Medulla oblongata (tissue), 1 donor: Measurements from ENCODE around the gene CLK1.
"Not testable (repeated sequence)": the region's sequence is repeated elsewhere in the genome, so short reads cannot be mapped to it uniquely, and the experiment has no call there.

ENCODE experiments used
- DNase-seq: peaks from one replicate; pipeline ENCODE4 v3.0.0-alpha.2; 2015; ENCODE audit errors: extremely low spot score

Gene CLK1

GRCh38 chr2:200864176-200865034, at the start of gene CLK1:
CLK1 (minus strand) TSS chr2:200864658; CDS start chr2:200861862, 2,796 bp downstream.
- DNase-seq = peak; percentile 98

DNA sequence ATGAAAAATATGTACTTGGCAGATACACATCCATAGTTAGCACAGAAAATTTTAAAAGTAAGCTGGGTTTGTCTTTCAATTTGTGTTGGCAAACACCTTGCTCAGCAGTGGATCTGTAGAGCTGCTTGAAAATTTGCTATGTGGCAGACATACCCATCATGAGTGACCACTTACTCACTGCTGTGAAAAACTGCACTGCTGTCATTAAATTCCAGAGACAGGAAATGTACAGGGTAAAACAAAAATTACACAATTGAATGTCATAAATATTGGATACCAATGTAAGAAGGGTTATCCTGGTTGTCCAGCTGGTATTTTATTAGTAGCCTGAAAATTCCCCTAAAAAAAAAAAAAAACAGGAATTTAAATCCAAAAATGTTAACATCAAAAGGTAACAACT, 49.2 kb upstream of the CLK1 start:
- DNase-seq = no peak

DNA sequence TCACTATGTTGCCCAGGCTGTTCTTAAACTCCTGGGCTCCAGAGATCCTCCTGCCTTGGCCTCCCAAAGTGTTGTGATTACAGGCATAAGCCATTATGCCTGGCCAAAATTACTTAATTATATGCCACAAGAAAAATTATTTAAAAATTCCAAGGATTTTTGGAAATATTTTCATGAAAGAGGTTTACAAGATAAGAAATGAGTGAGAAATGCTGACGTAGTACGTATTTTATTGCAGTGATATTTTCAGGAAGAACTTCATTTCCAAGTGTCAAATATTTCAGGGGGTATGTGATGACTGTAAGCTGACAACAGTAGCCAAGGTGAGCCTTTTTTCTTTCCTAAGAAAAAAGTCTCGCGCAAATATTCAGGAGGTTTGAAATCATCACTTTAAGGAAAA, 45.5 kb upstream of the CLK1 start:
- no peak for DNase-seq

DNA sequence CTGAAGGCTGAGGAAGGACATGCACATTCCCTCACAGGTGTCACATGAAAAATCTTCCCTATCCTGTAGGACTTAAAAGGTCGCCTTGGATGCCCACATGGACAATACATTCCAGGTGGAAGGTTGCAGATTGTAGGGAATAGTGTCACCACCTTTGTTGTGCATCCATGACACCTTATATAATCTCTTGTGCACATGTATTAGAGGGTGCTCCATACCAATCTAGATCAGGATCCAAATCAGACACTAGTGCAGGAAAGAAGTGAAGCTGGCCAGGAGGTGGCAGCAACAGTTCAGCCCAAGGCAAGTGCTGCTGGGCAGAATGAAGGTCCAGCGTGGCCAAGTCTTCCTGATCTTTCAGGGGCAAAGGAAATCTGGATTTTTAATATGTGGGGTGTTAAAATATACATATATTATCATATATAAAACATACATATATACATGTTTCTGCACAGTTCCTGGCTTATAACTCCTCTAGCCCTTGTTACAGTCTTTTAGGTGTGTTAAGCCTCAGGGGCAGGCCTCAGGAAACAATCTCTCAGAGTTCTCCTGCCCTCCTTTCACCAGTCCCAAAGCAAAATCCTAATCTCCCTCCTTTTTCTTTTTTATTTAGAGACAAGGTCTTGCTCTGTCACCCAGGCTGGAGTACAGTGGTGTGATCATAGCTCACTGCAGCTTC, 41.3 kb upstream of the CLK1 start:
- peak; percentile 84 for DNase-seq

GRCh38 chr2:200901459-200902072, 37.1 kb upstream of the CLK1 start:
- peak; percentile 85 for DNase-seq

DNA sequence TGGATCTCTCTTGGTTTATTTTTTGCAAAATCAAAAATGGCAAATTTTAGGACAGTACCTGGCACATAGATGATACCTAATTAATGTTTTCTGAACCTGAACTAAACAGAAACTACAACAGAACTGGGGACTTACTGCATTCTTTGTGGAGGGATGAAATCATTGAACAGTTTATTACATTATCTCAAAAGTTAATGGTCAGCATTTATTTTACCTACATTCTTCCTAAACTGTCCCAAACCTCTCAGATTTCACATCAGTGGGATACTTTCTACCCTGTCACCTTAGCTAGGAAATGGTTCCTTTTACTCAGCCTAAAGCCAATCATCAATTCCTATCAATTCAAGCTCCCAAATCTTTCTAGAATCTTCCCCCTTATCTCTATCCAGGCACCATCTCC, 35.0 kb upstream of the CLK1 start:
- DNase-seq = no peak

DNA sequence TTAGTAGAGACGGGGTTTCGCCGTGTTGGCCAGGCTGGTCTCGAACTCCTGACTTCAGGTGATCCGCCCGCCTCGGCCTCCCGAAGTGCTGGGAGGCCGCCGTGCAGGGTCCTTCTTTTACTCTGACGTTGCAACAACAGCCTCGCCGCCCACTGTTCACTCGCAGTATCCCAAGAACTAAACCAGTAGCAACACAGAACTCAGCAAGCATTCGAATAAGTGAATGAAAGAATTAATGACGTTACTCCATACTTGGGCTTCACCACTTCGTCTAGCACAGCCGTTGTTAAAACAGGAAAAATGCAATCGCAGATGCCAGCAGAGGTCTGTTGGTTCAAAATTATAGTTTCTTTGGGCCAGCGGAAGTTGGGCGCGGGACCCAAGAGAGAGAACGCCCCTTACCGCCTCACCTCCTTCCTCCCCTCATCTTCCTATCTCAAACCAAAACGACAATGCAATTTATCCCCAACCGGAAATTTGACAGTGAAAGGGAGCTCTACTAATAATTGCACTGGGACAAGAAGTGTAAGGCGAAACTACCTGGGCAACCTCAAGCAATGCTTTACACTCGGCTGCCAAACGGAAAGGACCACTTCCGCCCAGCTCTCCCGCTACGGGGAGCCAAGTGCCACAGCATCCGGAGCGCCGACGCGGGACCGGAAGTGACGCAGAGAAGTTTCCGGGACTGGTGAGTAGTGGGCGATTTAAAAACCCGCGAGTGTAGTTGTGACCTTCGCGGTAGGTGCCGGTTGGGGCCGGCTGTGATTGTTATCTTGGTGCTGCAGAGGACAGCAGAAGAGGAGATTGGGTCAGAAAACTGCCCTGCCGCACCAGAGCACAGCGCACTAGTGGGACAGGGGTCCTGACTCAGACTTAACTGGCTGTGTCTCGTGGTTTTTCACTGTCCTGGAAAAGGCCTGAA, 24.5 kb upstream of the CLK1 start, which contains the start of the genes NIF3L1 and PPIL3:
Gene NIF3L1, plus strand, starts transcription at position 668 of the 922 bp plus-strand sequence. CDS start 2,573 bp downstream, outside the sequence.
Gene PPIL3, minus strand, starts transcription at position 374 of the 922 bp plus-strand sequence. CDS start 1,462 bp downstream, outside the sequence.
- peak; percentile 98 for DNase-seq

- not testable (repeated sequence) for DNase-seq
Measured at GRCh38 chr2:200881715-200882249, 17.3 kb upstream of the CLK1 start.

DNA sequence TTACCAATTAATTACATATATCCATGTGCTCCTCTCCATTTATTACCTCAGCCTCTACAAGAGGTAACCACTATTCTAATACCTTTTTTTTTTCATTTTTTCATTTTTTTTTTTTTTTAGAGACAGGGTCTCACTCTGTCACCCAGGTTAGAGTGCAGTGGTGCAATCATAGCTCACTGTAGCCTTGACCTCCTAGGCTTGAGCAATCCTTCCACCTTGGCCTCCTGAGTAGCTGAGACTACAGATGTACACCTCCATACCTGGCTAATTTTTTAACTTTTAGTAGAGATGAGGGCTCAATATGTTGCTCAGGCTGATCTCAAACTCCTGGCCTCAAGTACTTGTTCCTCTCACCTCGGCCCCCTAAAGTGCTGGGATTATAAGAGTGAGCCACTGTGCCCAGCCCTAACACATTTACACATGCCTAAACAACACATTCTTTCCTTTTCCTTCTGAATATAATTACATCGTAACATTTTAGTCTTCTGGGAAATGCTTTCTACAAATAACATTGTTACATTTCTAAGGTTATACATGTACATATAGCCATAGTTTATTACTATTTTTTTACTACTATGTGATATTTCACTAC, 13.9 kb upstream of the CLK1 start:
- no peak for DNase-seq

GRCh38 chr2:200877443-200877842, 13.0 kb upstream of the CLK1 start:
- DNase-seq = no peak

DNA sequence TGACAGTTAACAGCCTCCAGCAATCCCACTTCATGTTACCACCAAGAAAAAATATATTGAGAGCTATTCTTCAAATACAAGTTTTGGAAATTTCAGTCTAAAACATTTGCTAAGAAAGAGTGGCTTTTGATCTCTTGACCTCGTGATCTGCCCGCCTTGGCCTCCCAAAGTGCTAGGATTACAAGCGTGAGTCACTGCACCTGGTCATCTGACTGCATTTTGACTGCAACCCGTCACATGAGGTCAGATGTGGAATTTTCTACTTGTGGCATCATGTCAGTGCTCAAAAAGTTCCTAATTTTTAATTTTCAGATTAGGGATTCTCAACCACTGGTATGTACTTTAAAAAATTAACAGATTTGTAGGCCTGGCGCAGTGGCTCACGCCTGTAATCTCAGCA, 9.1 kb upstream of the CLK1 start:
- DNase-seq = no peak

DNA sequence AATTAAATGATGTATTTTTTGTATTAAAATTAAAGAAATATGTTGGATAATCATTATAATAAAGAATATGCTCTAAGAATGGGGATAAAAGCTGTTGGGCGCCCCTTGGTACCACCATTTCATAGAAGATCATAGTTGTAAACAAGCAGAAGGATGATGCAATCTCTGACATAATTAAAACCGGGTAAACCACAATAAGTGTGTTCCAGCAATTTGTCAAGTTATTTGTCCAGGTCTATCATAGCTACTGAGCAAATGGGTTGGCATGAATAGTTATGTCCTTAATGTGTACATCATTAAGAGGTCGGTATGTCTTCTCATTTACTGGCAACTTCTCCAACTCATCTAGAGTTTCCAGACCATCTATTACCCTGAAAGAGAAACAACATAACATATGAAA, 6.7 kb upstream of the CLK1 start:
- no peak for DNase-seq

DNA sequence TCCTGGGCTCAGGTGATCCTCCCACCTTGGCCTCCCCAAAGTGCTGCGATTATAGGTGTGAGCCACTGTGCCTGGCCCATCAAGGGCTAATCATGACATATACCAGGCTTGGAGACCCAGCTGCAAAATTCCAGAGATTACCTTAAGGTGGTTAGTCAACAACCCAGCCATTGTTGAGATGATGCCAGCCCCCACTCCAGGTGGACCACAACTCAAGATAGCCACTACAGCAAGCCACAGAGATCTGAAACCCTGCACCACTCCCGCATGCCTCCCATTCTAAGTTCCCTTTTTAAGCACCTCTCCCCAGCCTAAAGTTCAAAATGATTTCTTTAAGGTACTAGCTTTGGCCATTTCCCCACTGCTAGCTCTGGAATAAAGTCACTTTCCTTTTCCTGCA, 4.6 kb upstream of the CLK1 start:
- no peak for DNase-seq

DNA sequence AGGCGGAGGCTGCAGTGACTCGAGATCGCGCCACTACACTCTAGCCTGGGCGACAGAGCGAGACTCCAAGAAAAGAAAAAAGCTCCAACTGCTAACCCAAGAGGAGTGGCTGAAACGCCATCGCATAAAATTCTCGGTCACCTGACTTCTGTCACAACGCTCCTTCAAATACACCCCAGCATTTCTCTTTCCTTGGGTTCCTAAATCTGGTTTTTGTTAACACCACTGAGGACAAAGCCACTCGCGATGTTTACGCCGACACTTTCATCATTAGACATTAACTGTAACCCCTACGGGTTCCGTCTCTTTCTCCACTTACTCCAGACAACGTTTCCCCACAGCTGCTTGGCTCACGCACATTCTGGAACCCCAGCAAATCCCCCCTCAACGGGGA, 679 bp downstream of the CLK1 start:
- DNase-seq = peak; percentile 69

DNA sequence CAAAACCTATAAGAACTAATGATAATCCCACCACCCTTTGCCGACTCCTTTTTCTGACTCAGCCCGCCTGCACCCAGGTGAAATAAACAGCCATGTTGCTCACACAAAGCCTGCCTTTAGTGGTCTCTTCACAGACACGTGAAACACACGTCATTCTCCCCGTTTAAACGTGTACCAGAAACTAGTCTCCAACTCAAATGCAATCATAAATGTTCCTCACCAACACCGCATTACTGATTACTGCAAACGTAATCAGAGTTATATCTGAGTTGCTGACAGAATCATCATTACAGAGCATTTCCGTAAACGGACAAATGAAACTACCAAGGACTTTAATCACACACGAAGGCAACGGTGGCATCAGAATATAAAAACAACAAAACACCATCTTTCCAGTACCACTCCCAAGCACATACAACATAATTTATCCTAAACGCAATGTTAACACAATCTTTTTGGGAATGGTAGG, 1.9 kb downstream of the CLK1 start:
- peak; percentile 86 for DNase-seq

DNA sequence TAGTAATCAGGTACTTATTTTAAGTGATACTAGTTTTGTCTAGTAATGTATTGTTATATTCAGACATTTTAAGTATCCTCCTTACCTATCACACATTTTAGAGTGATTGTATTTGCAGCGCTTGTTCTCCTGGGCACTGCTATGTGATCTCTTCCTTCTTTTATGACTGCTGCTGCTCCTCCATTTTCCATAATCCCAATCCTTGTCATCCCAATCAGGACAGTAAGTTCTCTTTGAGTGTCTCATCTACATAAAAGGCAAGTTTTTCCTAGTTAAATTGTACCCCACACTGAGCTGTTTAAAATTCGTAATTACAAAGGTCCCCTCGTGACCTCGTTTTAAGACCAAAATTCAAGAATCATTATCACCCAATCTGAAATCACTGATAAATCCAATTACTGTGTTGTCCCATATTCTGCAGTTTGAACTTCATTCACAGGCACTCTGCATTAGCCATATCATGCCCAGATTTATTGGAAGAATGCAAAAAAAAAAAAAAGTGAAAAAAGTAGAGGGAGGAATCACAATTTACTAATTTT, 2.8 kb downstream of the CLK1 start:
- DNase-seq = peak; percentile 55

- peak; percentile 76 for DNase-seq
Measured at GRCh38 chr2:200860092-200860795, 4.2 kb downstream of the CLK1 start.

- no peak for DNase-seq
Measured at GRCh38 chr2:200856806-200857205, 7.7 kb downstream of the CLK1 start.

DNA sequence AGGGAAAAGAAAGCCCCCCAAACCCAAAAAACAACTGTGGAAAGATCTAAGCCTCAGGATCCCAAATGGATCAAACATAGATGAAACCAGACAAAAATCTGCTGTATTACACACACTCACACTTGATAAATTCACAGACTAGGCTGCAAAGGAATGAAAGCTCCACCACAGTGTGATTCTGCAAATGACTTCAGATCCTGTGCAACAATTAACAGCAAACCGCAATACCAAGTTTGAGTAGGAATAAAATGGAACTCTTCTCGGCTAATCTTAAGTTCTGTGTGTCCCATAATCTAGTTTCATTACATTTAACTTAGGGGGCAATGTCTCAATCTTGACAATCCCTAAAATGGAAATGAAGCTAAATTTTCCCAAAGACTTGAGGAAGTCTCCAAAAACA, 11.9 kb downstream of the CLK1 start:
- no peak for DNase-seq
